Measurements from ENCODE around the gene ATG2B.

The ATG2B gene

DNA sequence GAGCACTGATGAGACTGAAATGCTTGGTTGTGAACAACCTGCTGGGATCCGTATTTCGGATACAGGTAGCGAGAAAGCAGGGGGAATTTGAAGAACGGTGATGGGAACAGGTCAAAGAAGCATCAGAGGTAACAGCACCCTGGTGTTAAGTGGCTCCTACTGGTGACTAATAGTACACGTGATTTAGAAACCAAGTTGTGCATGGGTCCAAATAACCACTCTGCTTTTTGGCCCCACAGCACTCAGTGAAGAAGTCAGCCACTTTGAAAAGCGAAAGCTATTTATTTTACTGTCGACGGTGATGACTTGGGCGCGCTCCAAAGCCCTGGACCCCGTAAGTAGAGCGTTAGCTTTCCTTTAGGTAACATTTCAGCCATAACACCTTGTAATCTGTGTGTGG lies 45.5 kb upstream of the ATG2B start:
- Histone ChIP-seq H2AFZ (ENCODE audit: low read depth, low read length) (no peak overlapping the region), H3K36me3 (ENCODE audit: insufficient read depth, low read length) (no peaks in the 10 kb centered on the region), H3K4me1 (ENCODE audit: insufficient read depth, low read length) (no peaks in the 10 kb centered on the region), H4K20me1 (ENCODE audit: insufficient read depth, low read length) (no peaks in the 10 kb centered on the region), H3K9ac (ENCODE audit: low read depth, low read length) (no peak overlapping the region), H3K9me3 (ENCODE audit: insufficient read depth, low read length, severe bottlenecking) (no peaks in the 10 kb centered on the region), H3K27ac (ENCODE audit: low read length) (no peak overlapping the region), H3K4me2 (ENCODE audit: insufficient read depth, low read length) (no peak overlapping the region), H3K4me3 (ENCODE audit: low read depth in 1 of 2, low read length in 2 of 2) (no peak overlapping the region), H3K79me2 (ENCODE audit: insufficient read depth, low read length) (no peaks in the 10 kb centered on the region), H3K27me3 (ENCODE audit: insufficient read depth, low read length, poor library complexity) (no peaks in the 10 kb centered on the region)
- no peak for DNase-seq
- TF ChIP-seq EZH2 (IDR thresholded peaks at IDR 0.05; ENCODE audit: borderline replicate concordance, low read depth, low read length, severe bottlenecking) = no peak
- TF ChIP-seq, protein P1, sequence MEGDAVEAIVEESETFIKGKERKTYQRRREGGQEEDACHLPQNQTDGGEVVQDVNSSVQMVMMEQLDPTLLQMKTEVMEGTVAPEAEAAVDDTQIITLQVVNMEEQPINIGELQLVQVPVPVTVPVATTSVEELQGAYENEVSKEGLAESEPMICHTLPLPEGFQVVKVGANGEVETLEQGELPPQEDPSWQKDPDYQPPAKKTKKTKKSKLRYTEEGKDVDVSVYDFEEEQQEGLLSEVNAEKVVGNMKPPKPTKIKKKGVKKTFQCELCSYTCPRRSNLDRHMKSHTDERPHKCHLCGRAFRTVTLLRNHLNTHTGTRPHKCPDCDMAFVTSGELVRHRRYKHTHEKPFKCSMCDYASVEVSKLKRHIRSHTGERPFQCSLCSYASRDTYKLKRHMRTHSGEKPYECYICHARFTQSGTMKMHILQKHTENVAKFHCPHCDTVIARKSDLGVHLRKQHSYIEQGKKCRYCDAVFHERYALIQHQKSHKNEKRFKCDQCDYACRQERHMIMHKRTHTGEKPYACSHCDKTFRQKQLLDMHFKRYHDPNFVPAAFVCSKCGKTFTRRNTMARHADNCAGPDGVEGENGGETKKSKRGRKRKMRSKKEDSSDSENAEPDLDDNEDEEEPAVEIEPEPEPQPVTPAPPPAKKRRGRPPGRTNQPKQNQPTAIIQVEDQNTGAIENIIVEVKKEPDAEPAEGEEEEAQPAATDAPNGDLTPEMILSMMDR (IDR thresholded peaks at IDR 0.05; ENCODE audit: borderline replicate concordance, extremely low read depth, low read length, poor library complexity, severe bottlenecking) = no peak
- no peak for ATAC-seq (ENCODE audit: insufficient read depth, low read depth)

DNA sequence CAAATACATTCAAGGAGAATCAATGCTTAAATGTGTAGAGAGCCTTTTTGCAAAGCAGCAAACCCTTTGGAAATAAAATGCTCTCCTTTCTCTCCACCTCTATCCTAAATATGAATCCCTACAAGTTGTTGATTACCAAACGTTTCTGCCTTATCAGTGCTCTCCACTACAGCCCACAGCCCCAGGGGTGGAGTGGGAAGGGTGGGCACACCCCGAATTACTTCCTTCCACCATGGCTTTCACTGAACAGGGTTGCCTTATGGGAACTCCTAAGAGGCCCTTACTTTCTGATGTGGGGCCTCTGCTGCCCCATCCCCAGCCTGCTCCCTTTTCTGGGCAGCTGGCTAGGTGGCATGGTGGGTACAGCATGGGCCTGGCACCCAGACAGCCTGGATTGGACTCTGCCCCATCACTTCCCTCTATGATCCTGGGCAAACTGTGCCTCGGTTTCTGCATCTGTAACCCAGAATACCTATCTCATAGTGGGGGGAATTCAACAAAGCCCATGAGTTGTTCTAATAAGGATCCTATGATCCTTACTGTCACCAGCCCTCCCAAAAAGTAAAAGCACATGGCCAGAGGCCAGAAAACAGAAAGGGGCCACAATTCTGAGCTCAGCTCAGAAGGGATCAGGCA lies 44.9 kb upstream of the ATG2B start:
- no peak overlapping the region for H3K4me3 ChIP-seq (ENCODE audit: low read depth in 1 of 2, low read length in 2 of 2)
- no peak for TF ChIP-seq EZH2 (IDR thresholded peaks at IDR 0.05; ENCODE audit: borderline replicate concordance, low read depth, low read length, severe bottlenecking)
- TF ChIP-seq, protein P1 (IDR thresholded peaks at IDR 0.05; ENCODE audit: borderline replicate concordance, extremely low read depth, low read length, poor library complexity, severe bottlenecking) = no peak
- ATAC-seq (ENCODE audit: insufficient read depth, low read depth) = no peak

DNA sequence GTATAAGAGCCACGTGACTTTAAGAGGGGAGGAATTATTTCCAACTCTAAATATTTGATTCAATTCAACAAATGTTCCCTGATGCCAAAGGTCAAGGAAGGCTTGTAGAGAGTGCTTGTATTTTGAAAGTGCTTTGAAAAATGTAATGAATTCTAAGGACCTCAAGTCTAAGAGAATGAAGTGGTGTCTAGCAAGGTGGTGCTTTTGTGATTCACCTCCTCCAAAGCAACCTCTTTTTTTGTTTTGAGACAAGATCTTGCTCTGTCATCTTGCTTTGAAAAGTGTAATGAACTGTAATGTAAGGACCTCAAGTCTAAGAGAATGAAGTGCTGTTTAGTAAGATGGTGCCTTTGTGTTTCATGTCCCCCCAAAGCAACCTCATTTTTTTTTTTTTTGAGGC lies 42.5 kb upstream of the ATG2B start:
- Histone ChIP-seq H3K4me1 (ENCODE audit: insufficient read depth, low read length) (no peaks in the 10 kb centered on the region), H3K9me3 (ENCODE audit: insufficient read depth, low read length, severe bottlenecking) (no peaks in the 10 kb centered on the region), H3K36me3 (ENCODE audit: insufficient read depth, low read length) (no peaks in the 10 kb centered on the region), H4K20me1 (ENCODE audit: insufficient read depth, low read length) (no peaks in the 10 kb centered on the region), H3K9ac (ENCODE audit: low read depth, low read length) (no peak overlapping the region), H3K79me2 (ENCODE audit: insufficient read depth, low read length) (no peaks in the 10 kb centered on the region), H3K4me2 (ENCODE audit: insufficient read depth, low read length) (no peak overlapping the region), H2AFZ (ENCODE audit: low read depth, low read length) (no peak overlapping the region), H3K27ac (ENCODE audit: low read length) (no peak overlapping the region), H3K4me3 (ENCODE audit: low read depth in 1 of 2, low read length in 2 of 2) (no peak overlapping the region), H3K27me3 (ENCODE audit: insufficient read depth, low read length, poor library complexity) (peaks cover 5% of the 10 kb centered on the region)
- no peak for DNase-seq
- ATAC-seq (ENCODE audit: insufficient read depth, low read depth) = no peak
- TF ChIP-seq, protein P1 (IDR thresholded peaks at IDR 0.05; ENCODE audit: borderline replicate concordance, extremely low read depth, low read length, poor library complexity, severe bottlenecking) = no peak
- no peak for TF ChIP-seq EZH2 (IDR thresholded peaks at IDR 0.05; ENCODE audit: borderline replicate concordance, low read depth, low read length, severe bottlenecking)

More for the DNA sequence above, 44.9 kb upstream of the ATG2B start:
- Histone ChIP-seq H3K4me2 (ENCODE audit: insufficient read depth, low read length) (no peak overlapping the region), H4K20me1 (ENCODE audit: insufficient read depth, low read length) (no peaks in the 10 kb centered on the region), H3K9ac (ENCODE audit: low read depth, low read length) (no peak overlapping the region), H3K36me3 (ENCODE audit: insufficient read depth, low read length) (no peaks in the 10 kb centered on the region), H3K4me1 (ENCODE audit: insufficient read depth, low read length) (no peaks in the 10 kb centered on the region), H3K27me3 (ENCODE audit: insufficient read depth, low read length, poor library complexity) (no peaks in the 10 kb centered on the region), H3K9me3 (ENCODE audit: insufficient read depth, low read length, severe bottlenecking) (no peaks in the 10 kb centered on the region), H2AFZ (ENCODE audit: low read depth, low read length) (no peak overlapping the region), H3K27ac (ENCODE audit: low read length) (no peak overlapping the region), H3K79me2 (ENCODE audit: insufficient read depth, low read length) (no peaks in the 10 kb centered on the region)
- no peak for DNase-seq

All from DND-41 (cell line).